OCI-LY1 (cell line): ENCODE measurements around the gene CLP1.

Source experiments
- H2AFZ ChIP-seq: fragments of 200-600 bp; sonication (generic), shearing (Covaris generic); 2 replicates; pipeline ENCODE4 v1.6.0; 2014; ENCODE audit warnings: antibody characterized with exemption, mild to moderate bottlenecking, low read length
- H3F3A ChIP-seq: fragments of 200-600 bp; sonication (generic), shearing (Covaris generic); 2 replicates; pipeline ENCODE4 v1.6.0; 2014; ENCODE audit warnings: mild to moderate bottlenecking, antibody characterized with exemption, low read length, moderate library complexity; ENCODE audit not compliant: insufficient read depth
- H3K27ac ChIP-seq: fragments of 200-600 bp; sonication (generic); 2 replicates; pipeline ENCODE4 v1.5.1; 2014; ENCODE audit warnings: low read length, mixed run types, mild to moderate bottlenecking, low read depth; ENCODE audit not compliant: poor library complexity, severe bottlenecking
- H3K27me3 ChIP-seq: fragments of 200-600 bp; sonication (generic); 2 replicates; pipeline ENCODE4 v1.6.0; 2014; ENCODE audit warnings: antibody characterized with exemption, mild to moderate bottlenecking, low read length, moderate library complexity; ENCODE audit not compliant: insufficient read depth
- H3K36me3 ChIP-seq: fragments of 200-600 bp; sonication (generic); 2 replicates; pipeline ENCODE4 v1.6.1; 2014; ENCODE audit warnings: mild to moderate bottlenecking, antibody characterized with exemption, low read length, moderate library complexity, mixed read lengths; ENCODE audit not compliant: insufficient read depth
- H3K4me1 ChIP-seq: fragments of 200-600 bp; sonication (generic); 2 replicates; pipeline ENCODE4 v1.5.1; 2014; ENCODE audit warnings: mild to moderate bottlenecking, low read length, moderate library complexity; ENCODE audit not compliant: insufficient read depth, severe bottlenecking
- H3K4me2 ChIP-seq: fragments of 200-600 bp; sonication (generic), shearing (Covaris generic); 2 replicates; pipeline ENCODE4 v1.6.1; 2014; ENCODE audit warnings: low read length
- H3K4me3 ChIP-seq: fragments of 200-600 bp; sonication (generic); 2 replicates; pipeline ENCODE4 v1.5.1; 2014; ENCODE audit warnings: low read length, low read depth, mild to moderate bottlenecking, mixed read lengths; ENCODE audit not compliant: poor library complexity, severe bottlenecking
- H3K79me2 ChIP-seq: fragments of 200-600 bp; shearing (Covaris generic); 2 replicates; pipeline ENCODE4 v1.6.1; 2016; ENCODE audit warnings: mixed run types, low read length, mixed read lengths; ENCODE audit not compliant: insufficient read depth
- H3K9ac ChIP-seq: fragments of 200-600 bp; sonication (generic), shearing (Covaris generic); 2 replicates; pipeline ENCODE4 v1.6.1; 2014; ENCODE audit warnings: mild to moderate bottlenecking, low read length, mixed read lengths
- H3K9me2 ChIP-seq: fragments of 200-600 bp; sonication (generic), shearing (Covaris generic); 2 replicates; pipeline ENCODE4 v1.6.1; 2014; ENCODE audit warnings: low read depth, mild to moderate bottlenecking, low read length, mixed read lengths
- H3K9me3 ChIP-seq: fragments of 200-600 bp; shearing (Covaris generic); 2 replicates; pipeline ENCODE4 v1.6.1; 2014; ENCODE audit warnings: low read length, mixed read lengths
- H4K20me1 ChIP-seq: fragments of 200-600 bp; sonication (generic), shearing (Covaris generic); 2 replicates; pipeline ENCODE4 v1.6.0; 2016; ENCODE audit warnings: mild to moderate bottlenecking, low read length; ENCODE audit not compliant: insufficient read depth
- EZH2 ChIP-seq: fragments of 200-600 bp; sonication (generic), shearing (Covaris generic); IDR thresholded peaks from 2 replicates; pipeline ENCODE4 v1.8.0; 2017; ENCODE audit warnings: borderline replicate concordance, mixed run types, mild to moderate bottlenecking, antibody characterized with exemption, low read length, moderate library complexity, mixed read lengths
- TF ChIP-seq, protein P1 (sequence below): fragments of 200-600 bp; sonication (generic), shearing (Covaris generic); IDR thresholded peaks from 2 replicates; pipeline ENCODE4 v1.5.1; 2017; ENCODE audit warnings: mild to moderate bottlenecking, antibody characterized with exemption, low read length, moderate library complexity, mixed read lengths

The CLP1 gene

DNA sequence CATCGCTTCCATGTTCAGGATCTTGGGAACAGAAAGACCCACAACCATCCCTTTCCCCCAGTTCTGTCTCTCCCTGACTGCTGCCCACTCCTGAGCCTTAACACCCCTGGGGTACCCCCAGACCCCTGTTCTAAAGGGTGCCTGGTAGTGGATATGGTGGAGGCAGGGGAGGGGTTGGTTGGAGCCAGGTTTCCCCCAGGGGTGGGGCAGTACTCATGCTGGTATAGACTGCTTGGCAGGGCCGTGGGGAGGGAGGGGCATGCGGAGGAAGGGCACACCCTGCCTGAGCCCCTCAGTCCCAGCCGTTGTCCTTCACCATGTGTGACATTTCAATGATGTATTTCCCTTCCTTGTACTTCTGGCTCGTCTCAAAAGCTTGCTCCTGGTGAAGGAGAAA, 11.9 kb upstream of the CLP1 start:
- Histone ChIP-seq H3K9ac (no peak overlapping the region), H3K79me2 (no peaks in the 10 kb centered on the region), H2AFZ (no peak overlapping the region), H4K20me1 (no peaks in the 10 kb centered on the region), H3K4me3 (no peak overlapping the region), H3K36me3 (no peaks in the 10 kb centered on the region), H3K27ac (no peak overlapping the region), H3K27me3 (no peaks in the 10 kb centered on the region; the same call in 1 of the 2 replicates), H3K9me3 (no peaks in the 10 kb centered on the region), H3K4me1 (no peaks in the 10 kb centered on the region), H3K9me2 (no peaks in the 10 kb centered on the region), H3F3A (no peaks in the 10 kb centered on the region), H3K4me2 (no peak overlapping the region)
- TF ChIP-seq, protein P1, sequence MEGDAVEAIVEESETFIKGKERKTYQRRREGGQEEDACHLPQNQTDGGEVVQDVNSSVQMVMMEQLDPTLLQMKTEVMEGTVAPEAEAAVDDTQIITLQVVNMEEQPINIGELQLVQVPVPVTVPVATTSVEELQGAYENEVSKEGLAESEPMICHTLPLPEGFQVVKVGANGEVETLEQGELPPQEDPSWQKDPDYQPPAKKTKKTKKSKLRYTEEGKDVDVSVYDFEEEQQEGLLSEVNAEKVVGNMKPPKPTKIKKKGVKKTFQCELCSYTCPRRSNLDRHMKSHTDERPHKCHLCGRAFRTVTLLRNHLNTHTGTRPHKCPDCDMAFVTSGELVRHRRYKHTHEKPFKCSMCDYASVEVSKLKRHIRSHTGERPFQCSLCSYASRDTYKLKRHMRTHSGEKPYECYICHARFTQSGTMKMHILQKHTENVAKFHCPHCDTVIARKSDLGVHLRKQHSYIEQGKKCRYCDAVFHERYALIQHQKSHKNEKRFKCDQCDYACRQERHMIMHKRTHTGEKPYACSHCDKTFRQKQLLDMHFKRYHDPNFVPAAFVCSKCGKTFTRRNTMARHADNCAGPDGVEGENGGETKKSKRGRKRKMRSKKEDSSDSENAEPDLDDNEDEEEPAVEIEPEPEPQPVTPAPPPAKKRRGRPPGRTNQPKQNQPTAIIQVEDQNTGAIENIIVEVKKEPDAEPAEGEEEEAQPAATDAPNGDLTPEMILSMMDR = no peak
- TF ChIP-seq EZH2 = no peak

DNA sequence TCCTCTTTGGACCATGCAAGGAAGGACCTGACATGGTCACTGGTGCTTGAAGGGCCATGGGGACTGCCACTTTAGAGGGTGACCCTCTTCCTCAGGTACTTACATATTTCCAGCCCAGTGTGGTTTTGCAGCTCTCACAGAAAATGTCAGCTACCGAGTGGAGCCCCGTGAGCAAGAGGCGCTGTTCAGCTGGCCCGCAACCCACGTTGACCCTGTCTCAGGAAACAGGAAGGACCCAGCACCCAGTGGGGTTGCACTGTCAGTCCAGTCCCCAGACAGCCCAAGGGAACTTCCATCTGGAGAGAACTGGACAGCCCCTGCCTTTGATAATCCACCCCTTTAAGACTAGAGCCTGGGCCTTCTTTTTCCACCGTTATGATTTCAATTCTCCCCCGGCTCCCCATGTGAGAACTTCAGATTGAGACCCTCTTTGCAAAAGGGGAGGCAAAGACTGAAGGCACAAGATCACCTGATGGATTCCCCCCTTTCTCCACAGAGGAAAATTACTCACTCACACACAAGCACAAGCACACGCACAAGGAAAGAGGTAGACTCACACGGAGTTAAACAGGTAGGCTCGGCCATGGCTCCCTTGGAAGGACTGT, 11.3 kb upstream of the CLP1 start:
- no peak for TF ChIP-seq EZH2
- TF ChIP-seq, protein P1 = no peak
- Histone ChIP-seq H3K9ac (no peak overlapping the region), H3K4me3 (no peak overlapping the region), H3K9me2 (no peaks in the 10 kb centered on the region), H3F3A (no peaks in the 10 kb centered on the region), H2AFZ (no peak overlapping the region), H3K79me2 (no peaks in the 10 kb centered on the region), H3K27ac (no peak overlapping the region), H3K36me3 (no peaks in the 10 kb centered on the region), H3K27me3 (peaks cover under 1% of the 10 kb centered on the region; the same call in 1 of the 2 replicates), H3K4me2 (no peak overlapping the region), H4K20me1 (no peaks in the 10 kb centered on the region), H3K9me3 (no peaks in the 10 kb centered on the region), H3K4me1 (no peaks in the 10 kb centered on the region)

- H3K79me2 ChIP-seq = no peaks in the 10 kb centered on the region
- H3K36me3 ChIP-seq = no peaks in the 10 kb centered on the region
- H3K27ac ChIP-seq = no peak overlapping the region
- H2AFZ ChIP-seq = no peak overlapping the region
- H4K20me1 ChIP-seq = no peaks in the 10 kb centered on the region
- H3F3A ChIP-seq = no peaks in the 10 kb centered on the region
- H3K4me3 ChIP-seq = no peak overlapping the region
- peaks cover 4% of the 10 kb centered on the region; the same call in 1 of the 2 replicates for H3K27me3 ChIP-seq
- TF ChIP-seq, protein P1 = no peak
- TF ChIP-seq EZH2 = no peak
- no peaks in the 10 kb centered on the region for H3K9me2 ChIP-seq
- H3K4me2 ChIP-seq = no peak overlapping the region
- H3K9ac ChIP-seq = no peak overlapping the region
- no peaks in the 10 kb centered on the region for H3K9me3 ChIP-seq
- H3K4me1 ChIP-seq = no peaks in the 10 kb centered on the region
These were observed 10.7 kb upstream of the CLP1 start for GRCh38 chr11:57646799-57647303.
